ENCODE results near the gene RUNX1. TPM values are rescaled to one million over a fixed set of nuclear protein-coding genes. Genes with fewer than 3 reads are reported as not detected.
"Not testable (repeated sequence)": the region's sequence is repeated elsewhere in the genome, so short reads cannot be mapped to it uniquely, and the experiment has no call there.

Gene RUNX1
- total and polyA plus RNA-seq, 8 donors, result 7.5 to 89.6 (median 10.8) TPM

- Histone ChIP-seq H3K9me3 (no peaks in the 10 kb centered on the region), H3K4me3 (no peak overlapping the region), H3K27me3 (no peaks in the 10 kb centered on the region), H3K27ac (peak overlapping the region; percentile 48 to 94), H3K4me1 (peaks cover 0 to 97% of the 10 kb centered on the region in 2 donors), H3K36me3 (peaks cover 0 to 43% of the 10 kb centered on the region in 2 donors)
- no peak for TF ChIP-seq CTCF (IDR thresholded peaks at IDR 0.05)
- intact Hi-C loops (cut with DNase I), result no loop called here
- DNase-seq (no peak), ATAC-seq (peak; percentile 15)
Observed at GRCh38 chr21:34808569-34809204, 240.4 kb downstream of the RUNX1 start.

GRCh38 chr21:34807881-34808568 lies 241.1 kb downstream of the RUNX1 start:
- intact Hi-C loops (cut with DNase I), result no loop called here
- Histone ChIP-seq H3K4me3 (no peak overlapping the region), H3K9me3 (no peaks in the 10 kb centered on the region)

DNA sequence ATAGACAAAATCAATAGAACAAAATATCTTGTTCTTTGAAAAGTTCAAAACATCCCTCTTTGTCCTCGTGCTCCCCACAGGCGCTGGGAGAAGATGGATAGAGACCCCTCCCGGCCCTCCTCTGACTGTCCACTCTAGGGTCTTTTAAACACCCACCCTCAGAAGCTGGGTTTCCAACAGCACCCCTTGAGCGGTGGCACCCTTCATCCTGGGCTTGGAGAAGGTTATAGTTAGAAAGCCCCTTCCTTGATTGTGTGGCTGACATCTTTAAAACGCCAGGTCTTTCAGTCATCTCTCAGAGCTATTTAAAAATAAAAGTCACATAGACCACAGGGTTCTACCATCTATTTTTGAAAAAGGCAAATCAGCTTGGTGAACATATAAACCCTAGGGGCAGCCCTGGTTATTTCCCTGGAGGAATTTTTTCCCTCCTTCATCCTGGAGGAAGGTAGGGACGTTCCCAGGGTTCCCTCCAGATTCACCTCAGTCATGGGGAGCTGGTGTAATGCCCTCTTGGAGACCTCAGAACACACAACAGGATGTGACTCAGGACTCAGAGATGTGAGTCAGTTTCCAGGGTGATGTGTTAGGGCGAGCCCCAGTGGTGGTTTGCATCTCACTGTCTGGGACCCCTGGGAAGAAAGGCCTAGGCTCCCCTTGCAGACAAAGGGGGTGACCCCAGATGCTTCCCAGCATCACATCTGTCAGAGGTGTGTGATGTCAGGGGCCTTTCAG lies 241.8 kb downstream of the RUNX1 start:
- ATAC-seq, result peak; percentile 65
- Histone ChIP-seq H3K4me1 (peaks cover 0 to 97% of the 10 kb centered on the region in 2 donors), H3K9me3 (no peaks in the 10 kb centered on the region), H3K27me3 (no peaks in the 10 kb centered on the region), H3K27ac (peak overlapping the region; percentile 48 to 94), H3K4me3 (no peak overlapping the region), H3K36me3 (peaks cover 0 to 47% of the 10 kb centered on the region in 2 donors)
- no peak for DNase-seq
- no peak for TF ChIP-seq CTCF (IDR thresholded peaks at IDR 0.05)
- intact Hi-C loops (cut with DNase I), result no loop called here

More at GRCh38 chr21:34807881-34808568, 241.1 kb downstream of the RUNX1 start:
- Histone ChIP-seq H3K4me1 (peaks cover 0 to 97% of the 10 kb centered on the region in 2 donors), H3K36me3 (peaks cover 0 to 42% of the 10 kb centered on the region in 2 donors), H3K27me3 (no peaks in the 10 kb centered on the region), H3K27ac (peak overlapping the region; percentile 48 to 94)
- no peak for TF ChIP-seq CTCF (IDR thresholded peaks at IDR 0.05)
- DNase-seq (peak in 2 of 4 donors; percentile 59 to 87), ATAC-seq (peak; percentile 36)

DNA sequence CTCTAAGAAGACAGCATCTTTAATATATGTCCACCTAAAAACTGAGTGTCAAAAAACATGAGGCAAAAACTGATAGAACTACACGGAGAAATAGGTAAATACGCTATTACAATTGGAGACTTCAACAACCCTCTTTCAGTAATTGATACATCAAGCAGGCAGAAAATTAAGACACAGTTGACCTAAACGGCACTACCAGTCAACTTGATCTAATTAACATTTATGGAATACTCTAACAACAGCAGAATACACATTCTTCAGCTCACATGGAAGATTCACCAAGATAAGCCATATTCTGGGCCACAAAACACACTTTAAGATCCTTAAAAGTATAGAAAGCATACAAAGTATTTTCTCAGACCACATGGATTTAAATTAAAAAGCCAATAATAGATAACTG lies 242.7 kb downstream of the RUNX1 start:
- intact Hi-C loops (cut with DNase I), result no loop called here
- DNase-seq (no peak), ATAC-seq (no peak)
- Histone ChIP-seq H3K27me3 (no peaks in the 10 kb centered on the region), H3K4me1 (peaks cover 0 to 96% of the 10 kb centered on the region in 2 donors), H3K4me3 (no peak overlapping the region), H3K27ac (no peak overlapping the region), H3K36me3 (peaks cover 0 to 49% of the 10 kb centered on the region in 2 donors), H3K9me3 (no peaks in the 10 kb centered on the region)
- no peak for TF ChIP-seq CTCF (IDR thresholded peaks at IDR 0.05)

DNA sequence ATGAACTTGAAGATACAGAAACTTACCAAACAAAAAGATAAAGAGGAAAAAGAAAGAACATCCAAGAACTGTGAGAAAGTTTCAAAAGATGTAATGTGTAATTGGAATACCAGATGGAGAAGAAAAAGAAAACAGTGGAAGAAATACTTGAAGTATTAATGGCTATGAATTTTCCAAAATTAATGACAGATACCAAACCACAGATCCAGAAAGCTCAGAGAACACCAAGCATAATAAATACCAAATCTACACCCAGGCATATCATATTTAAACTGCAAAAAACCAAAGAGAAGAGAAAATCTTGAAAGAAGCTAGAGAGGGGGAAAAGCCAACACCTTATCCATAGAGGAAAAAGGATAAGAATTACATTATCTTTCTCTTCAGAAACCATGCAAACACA lies 243.9 kb downstream of the RUNX1 start:
- H3K4me3 ChIP-seq, result no peak overlapping the region
- no peak for ATAC-seq

DNA sequence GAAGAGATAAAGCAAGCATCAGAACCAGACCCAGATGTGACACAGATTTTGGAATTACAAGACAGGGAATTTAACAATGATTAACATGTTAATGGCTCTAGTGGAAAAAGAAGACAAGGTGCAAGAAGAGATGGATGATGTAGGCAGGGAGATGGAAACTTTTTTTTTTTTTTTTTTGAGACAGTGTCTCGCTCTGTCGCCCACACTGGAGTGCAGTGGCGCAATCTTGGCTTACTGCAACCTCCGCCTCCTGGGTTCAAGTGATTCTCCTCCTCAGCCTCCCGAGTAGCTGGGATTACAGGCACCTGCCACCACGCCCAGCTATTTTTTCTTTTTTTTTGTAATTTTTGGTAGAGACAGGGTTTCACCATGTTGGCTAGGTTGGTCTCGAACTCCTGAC lies 244.5 kb downstream of the RUNX1 start:
- H3K9me3 ChIP-seq, result not testable (repeated sequence)
- H3K27ac ChIP-seq, result peak overlapping the region in 1 of 2 donors; percentile 53

More for the DNA sequence above, 243.9 kb downstream of the RUNX1 start:
- DNase-seq, result no peak
- Histone ChIP-seq H3K4me1 (peaks cover 0 to 87% of the 10 kb centered on the region in 2 donors), H3K36me3 (peaks cover 0 to 40% of the 10 kb centered on the region in 2 donors), H3K27ac (peak overlapping the region in 1 of 2 donors; percentile 53), H3K9me3 (no peaks in the 10 kb centered on the region), H3K27me3 (no peaks in the 10 kb centered on the region)
- no peak for TF ChIP-seq CTCF (IDR thresholded peaks at IDR 0.05)
- intact Hi-C loops (cut with DNase I), result no loop called here

More for the DNA sequence above, 244.5 kb downstream of the RUNX1 start:
- peaks cover 0 to 35% of the 10 kb centered on the region in 2 donors for H3K36me3 ChIP-seq
- intact Hi-C loops (cut with DNase I); H3K27me3 ChIP-seq; H3K4me3 ChIP-seq; DNase-seq; ATAC-seq: not testable (repeated sequence)
- peaks cover 1 to 81% of the 10 kb centered on the region in 2 donors for H3K4me1 ChIP-seq
